ENCODE measurements around the gene FARS2.

GRCh38 chr6:5510331-5511133, 249.2 kb downstream of the FARS2 start:
- TF ChIP-seq CTCF (IDR thresholded peaks at IDR 0.05; ENCODE audit: extremely low read depth in 1 of 2, insufficient read depth in 1 of 2, low read depth in 1 of 2, low read length in 2 of 2) (no peak), EZH2 (IDR thresholded peaks at IDR 0.05; ENCODE audit: borderline replicate concordance, low read depth, low read length, severe bottlenecking) (no peak)
